GM19043 (cell line): ENCODE data around the gene THRSP.
"Not testable (repeated sequence)": the region's sequence is repeated elsewhere in the genome, so short reads cannot be mapped to it uniquely, and the experiment has no call there.

Experiments
- ATAC-seq: cut with Tn5 transposase; IDR thresholded peaks from one replicate; pipeline ENCODE4 v1.9.1; 2021; ENCODE audit warnings: low read depth; ENCODE audit not compliant: unreplicated experiment

The THRSP gene

DNA sequence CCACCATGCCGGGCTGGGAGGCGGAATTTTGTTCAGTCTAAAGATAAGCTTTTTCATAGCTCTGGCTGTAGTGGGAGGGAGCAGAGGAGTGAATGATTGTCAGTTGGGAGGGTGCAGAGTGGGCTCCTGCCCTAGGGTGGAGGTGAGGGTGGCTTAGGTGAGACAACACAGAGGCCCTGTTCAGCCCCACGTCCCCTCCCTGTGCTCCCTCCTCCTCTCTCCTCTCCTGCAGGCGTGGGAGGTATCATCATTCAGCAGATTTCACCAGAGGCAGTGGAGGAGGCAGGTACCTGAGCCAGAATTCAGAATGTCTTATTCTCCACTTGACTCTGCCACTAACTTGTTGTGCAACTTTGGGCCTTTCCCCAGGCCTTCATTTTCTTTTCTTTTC is 1.7 kb upstream of the THRSP start:
- no peak for ATAC-seq

DNA sequence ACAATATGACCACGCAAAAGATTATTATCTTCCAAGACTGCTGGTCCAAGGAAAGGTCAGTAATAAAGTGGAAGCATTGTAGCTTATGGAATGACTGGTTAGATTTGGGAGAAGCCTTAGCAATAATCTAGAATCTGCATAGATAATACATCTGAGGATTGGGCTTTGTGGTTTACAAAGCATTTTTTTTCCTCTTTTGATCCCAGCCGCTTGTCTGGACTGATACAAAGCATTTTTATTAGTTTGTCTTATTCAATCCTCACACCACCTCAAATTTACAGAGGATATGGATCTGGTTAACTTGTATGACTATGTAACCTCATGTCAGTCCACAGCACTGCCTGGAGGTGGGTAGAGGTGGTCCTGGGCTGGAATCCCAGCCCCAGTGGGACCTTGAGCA is 990 bp upstream of the THRSP start:
- ATAC-seq = no peak

DNA sequence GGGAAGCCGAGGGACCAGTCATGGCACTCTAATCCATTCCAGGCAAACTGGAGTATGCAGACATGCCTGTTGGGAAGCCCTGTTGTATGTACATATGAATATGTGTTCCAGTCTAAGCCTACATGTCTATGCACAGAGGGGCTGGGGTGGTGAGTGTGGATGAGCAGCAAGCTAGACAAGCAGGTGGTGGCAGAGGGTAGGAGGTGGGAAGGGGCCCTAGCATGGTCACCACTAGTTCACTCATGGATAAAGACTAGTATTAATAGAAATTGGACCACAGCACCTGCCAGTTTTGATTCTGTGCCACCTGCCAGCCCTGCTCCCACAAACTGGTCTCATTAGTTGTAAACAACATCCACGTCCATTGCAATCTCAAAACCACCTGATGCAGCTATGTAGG is 1.5 kb downstream of the THRSP start:
- ATAC-seq = no peak

DNA sequence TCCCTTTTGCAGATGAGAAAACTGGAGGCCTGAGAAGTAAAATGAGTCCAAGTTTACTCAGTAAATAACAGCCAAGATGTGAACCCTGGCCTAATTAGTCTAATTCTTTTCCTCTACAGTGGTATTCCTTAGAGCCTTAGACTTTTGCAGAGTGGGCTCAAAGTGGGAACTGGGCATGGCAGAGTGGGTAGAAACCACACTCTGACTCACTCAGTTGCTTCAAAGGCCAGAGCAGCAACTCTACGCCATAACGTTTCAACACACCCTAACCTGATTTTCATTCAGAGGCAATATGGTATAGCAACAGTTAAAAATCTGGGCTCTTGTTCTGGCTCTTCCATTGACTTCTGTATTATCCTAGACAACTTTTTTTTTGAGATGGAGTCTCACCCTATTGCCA is 2.8 kb downstream of the THRSP start:
- ATAC-seq = no peak

DNA sequence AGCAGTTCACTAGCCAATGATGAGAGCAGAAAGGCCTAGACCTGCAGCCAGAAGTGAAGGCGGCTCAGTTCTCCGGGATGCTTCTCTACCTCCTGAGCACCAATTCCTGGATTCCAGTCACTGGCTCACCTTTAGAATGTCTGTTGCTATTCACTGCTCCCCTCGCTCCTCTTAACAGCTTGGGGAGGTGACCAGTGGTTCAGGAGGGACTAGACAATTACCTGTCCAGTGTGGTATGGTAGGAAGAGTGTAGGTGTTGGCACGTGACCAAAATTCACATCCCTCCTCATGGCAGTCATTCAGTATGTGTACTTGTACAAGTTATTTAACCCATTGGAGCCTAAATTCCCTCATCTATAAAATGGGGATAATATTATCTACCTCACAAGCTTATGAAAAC is 4.0 kb downstream of the THRSP start:
- ATAC-seq = no peak

DNA sequence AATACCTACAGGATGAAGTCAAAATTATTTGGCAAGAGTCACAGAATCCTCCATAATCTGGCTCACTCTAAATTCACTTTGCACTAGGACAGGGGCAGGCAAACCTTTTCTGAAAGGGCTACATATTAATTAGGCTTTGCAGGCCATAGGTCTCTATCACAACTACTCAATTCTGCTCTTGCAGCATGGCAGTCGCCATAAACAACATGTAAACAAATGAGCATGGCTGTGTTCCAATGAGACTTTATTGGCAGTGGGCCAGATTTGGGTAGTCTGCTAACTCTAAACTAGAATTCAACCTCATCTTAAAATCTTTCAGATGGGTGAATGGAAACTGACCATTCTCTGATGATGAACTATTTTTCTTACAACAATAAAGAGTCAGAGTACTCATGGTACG is 5.8 kb downstream of the THRSP start:
- ATAC-seq = no peak

DNA sequence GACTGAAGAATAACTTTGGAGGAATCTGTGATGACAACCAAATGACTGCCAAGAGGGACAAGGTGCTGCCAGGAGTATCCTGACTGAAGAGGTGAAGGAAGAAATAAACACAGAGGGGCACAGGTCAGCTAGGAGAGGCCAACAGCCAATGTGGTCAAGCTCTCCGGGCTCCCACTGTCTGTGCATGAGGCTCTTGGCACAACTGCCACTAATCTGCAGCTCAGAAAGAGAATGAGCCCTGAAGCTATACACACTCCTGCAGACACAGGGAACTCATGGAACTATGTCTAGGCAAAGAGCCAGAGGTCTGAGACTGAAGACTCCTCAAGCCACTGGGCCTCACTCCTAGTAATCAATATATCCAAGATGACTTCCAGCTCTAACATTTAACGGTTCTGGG is 7.0 kb downstream of the THRSP start:
- no peak for ATAC-seq

DNA sequence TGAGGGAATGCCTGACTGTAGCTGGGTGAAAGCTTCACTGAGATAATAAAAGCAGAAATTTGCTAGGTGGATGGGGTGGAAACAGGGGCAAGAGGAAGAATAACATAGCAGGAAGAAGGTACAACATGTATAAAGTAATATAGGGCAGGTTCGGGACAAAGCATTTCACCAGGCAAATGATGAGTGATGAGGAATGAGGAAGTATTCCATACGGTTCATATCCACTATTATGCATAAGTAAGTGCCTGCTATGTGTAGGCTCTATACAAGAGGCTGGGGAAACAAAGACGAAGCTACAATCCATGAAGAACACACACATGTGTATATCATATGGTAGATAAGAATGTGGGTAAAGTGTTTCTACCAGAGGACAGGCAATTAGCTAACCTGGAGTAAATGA is 8.1 kb downstream of the THRSP start:
- ATAC-seq = no peak

DNA sequence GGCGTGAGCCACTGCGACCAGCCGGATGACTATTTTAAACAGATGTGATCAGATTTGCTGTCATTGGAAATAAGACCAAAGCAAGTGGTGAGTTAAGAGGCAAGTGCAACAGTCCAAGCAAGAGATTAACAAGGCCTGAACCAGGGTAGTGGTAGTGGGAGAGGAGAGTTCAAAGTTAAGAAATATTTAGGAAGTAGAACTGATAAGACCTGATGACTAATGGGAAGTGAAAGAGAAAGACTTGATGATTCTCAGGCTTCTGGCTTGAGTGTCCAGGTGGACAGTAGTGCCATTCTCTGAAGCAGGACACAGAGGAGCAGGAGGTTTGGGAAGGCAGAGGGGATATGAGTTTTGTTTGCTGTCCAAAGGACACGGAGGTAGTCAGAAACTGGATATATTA is 8.8 kb downstream of the THRSP start:
- no peak for ATAC-seq

DNA sequence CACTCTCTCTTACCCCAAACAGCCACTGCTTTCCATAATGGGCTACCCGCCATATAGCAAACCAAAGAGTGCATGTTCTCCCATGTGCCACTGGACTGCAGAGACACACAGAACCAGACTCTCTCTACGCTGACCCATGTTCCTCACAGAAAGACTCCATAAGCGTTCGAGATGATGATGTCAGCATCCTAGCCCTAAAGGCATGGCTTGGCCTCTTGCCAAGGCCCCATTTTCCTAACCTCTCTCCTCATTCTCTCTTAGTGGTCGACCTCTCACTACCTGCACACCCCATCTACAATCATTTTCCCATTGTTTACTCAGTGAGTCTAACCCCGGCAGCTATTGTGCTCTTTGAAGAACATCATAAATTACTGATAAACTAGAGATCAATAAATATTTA is 11.1 kb downstream of the THRSP start:
- ATAC-seq = no peak

DNA sequence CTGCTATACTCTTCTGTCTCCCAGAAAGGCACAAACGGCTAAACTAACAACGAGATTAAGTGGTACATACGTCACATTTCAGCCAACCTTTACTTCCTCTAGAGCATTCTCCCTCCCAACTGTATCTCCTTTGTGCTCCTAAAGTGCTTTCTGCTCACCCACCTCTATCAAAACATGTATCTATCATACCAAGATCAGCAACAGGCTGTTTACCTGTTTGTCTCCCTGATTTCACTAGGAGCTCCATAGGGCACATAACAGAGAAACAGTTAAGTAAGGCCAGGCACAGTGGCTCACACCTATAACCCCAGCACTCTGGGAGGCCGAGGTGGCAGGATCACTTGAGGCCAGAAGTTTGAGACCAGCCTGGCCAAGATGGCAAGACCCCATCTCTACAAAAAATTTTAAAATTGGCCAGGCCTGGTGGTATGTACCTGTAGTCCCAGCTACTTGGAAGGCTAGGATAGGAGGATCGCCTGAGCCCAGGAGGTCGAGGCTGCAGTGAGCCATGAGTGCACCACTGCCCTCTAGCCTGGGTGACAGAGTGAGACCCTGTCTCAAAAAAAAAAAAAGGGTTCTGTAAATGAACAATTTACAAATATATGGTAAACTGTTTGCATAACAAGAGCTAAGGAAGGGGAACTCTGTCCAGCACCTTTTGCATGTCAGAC is 13.2 kb downstream of the THRSP start:
- no peak for ATAC-seq

DNA sequence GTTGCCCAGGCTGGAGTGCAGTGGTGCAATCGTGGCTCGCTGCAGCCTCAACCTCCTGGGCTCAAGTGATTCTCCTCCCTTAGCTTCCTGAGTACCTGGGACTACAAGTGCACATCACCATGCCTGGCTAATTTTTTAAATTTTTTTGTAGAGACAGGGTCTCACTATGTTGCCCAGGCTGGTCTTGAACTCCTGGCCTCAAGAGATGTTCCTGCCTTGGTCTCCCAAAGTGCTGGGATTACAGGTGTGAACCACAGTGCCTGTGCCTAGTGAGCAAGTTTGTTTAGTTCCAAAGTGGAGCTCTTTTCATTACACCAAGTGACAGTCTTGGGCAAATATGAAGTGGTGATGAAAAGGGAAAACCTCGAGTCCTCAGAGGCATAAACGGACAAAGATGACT is 13.9 kb downstream of the THRSP start:
- not testable (repeated sequence) for ATAC-seq

DNA sequence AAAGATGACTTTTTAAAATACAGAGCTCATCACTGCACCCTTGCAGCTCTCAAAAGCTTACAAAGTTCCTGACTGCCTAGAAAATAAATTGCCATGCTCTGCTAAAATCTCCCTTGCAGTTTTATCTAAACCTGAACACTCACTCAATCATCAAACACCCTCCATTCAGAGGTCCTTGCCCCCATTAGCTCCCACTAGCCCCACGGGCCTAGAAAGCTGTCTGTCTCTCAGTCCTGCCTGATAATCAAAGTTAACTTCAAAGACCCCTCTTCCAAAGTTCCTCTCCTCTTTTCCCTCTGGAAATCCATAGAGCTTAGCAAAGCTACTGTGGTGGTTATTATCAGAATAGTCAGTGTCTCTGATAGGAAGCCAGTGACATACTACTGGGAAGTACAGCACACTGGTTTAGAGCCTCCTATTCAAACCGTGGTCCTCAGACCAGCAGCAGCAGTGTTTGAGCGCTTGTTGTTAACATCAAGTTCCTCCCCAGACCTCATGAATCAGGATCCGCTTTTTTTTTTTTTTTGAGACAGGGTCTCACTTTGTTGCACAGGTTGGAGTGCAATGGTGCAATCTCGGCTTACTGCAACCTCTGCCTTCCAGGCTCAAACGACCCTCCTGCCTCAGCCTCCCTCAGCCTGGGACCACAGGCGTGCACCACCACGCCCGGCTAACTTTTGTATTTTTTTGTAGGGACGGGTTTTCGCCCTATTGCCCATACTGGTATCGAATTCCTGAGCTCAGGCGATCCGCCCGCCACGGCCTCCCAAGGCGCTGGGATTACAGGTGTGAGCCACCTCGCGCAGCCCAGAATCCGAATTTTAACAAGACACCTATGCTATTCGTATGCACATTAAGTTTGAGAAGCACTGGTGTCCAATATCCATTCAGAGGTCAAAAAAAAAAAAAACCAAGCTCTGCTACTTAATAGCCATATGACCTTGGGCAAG is 14.8 kb downstream of the THRSP start:
- no peak for ATAC-seq

DNA sequence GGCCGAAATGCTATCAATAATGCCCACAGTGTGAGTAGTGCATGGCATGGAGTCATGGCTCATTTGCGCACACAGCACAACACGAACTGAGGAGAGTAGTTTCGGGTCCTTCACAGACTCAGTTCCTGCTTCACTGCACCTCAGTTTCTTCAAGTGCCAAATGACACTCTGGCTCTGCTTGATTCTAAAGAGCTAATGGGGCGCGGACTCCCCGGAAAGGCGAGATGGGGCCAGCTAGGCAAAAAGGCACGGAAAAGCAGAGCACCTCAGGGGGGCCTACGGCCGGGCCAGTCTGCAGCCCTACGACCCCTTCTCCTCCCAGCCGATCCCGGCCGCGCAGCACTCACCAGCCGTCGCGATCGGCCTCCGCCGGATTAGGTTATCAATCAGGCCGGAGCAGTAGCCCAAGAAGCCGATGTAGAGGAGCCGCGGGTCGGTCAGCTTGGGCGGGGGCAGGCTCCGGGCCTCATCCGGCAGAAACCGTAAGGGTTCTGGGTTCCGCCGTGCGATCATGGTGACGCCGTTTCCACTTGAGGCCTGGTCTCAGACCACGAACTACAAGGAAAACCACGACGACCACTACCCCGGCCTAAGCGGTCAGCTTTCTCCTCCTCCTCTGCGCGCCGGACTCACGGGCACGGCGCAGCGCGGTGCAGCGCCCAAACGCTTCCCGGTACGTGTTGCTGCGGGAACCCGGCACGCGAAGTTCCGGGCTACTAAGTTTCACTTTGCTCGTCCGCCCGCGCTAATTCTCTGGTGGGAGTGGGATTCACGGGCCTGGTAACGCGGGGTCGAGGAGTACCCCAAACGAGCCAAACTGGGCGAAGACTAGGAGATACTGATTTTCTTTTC is 15.8 kb downstream of the THRSP start, which contains the start of gene NDUFC2:
TSS of gene NDUFC2 (minus strand) at position 631 of the 852 bp plus-strand sequence. CDS start at position 513, 118 bp downstream.
- ATAC-seq = peak; percentile 62

DNA sequence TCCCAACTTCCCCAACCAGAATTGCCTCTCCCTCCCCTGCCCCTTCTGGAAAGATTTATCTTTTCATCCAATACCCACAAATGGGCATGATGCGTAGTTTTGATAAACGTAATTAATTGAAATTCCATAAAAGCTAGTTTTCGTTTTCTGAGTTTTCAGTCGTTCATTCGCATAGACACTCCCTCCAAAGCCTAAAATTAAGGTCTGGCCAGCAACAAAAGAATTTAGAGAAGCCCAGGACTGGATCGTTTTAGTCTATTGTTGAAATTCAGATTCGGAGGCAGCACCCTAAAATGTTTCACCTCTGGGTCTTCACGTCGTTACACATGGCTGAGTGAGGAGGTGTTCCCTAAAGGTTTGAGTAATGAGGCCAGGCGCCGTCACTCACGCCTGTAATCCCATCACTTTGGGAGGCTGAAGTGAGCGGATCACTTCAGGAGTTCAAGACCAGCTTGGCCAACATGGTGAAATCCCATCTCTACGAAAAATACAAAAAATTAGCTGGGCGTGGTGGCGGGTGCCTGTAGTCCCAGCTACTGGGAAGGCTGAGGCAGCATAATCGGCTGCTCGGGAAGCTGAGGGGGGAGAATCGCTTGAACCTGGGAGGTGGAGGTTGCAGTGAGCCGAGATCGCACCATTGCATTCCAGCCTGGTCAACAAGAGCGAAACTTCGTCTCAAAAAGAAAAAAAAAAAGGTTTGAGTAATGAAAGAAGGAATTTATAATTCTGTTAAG is 16.6 kb downstream of the THRSP start:
- no peak for ATAC-seq

DNA sequence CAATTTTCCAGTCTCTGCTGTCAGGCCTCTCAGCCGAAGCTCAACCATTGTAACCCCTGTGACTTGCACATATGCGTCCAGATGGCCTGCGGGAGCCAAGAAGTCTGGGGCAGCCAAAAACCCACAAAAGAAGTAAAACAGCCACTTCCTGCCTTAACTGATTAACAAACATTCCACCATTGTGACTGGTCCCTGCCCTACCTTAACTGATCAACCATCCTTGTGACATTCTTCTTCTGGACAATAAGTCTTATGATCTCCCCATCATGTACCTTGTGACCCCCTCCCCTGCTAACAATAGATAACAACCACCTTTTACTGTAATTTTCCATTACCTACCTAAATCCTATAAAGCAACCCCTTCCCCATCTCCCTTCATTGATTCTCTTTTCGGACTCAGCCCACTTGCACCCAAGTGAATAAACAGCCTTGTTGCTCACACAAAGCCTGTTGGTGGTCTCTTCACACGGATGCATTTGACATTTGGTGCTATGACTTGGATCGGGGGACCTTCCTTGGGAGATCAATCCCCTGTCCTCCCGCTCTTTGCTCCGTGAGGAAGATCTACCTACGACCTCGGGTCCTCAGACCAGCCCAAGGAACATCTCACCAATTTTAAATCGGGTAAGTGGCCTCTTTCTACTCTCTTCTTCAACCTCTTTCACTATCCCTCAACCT is 17.3 kb downstream of the THRSP start:
- ATAC-seq = no peak

DNA sequence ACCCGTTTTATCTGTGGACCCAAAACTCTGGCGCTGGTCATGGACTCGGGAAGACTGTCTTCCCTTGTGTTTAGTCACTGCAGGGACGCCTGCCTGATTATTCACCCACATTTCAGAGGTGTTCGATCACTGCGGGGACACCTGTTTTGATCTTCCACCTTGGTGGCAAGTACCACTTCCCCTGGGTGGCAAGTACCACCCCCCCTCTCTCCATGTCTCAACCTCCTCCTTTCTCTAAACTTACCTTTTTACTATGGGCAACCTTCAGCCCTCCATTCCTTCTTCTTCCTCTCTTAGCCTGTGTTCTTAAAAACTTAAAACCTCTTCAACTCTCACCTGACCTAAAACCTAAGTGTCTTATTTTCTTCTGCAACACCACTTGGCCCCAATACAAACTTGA is 17.9 kb downstream of the THRSP start:
- ATAC-seq = no peak

DNA sequence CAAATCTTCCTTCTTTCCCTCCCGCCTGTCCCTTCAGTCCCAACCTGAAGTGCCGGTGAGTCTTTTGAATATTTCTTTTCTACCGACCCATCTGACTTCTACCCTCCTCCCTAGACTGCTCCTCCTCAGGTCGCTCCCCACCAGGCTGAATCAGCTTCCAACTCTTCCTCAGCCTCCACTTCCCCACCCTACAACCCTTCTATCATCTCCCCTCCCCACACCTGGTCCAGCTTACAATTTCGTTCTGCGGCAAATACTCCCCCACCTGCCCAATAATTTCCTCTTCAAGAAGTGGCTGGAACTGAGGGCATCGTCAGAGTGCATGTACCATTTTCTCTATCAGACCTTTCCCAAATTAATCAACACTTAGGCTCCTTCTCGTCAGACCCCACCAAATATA is 18.5 kb downstream of the THRSP start:
- ATAC-seq = no peak

DNA sequence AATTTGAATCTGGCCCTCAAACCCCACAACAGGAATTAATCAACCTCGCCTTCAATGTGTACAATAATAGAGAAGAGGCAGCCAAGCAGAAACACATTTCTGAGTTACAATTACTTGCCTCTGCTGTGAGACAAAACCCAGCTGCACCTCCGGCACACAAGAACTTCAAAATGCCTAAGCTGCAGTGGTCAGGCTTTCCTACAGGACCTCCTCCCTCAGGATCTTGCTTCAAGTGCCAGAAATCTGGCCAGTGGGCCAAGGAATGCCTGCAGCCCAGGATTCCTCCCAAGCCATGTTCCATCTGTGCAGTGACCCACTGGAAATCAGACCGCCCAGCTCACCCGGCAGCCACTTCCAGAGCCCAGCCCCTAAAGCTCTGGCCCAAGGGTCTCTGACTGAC is 19.4 kb downstream of the THRSP start:
- no peak for ATAC-seq

DNA sequence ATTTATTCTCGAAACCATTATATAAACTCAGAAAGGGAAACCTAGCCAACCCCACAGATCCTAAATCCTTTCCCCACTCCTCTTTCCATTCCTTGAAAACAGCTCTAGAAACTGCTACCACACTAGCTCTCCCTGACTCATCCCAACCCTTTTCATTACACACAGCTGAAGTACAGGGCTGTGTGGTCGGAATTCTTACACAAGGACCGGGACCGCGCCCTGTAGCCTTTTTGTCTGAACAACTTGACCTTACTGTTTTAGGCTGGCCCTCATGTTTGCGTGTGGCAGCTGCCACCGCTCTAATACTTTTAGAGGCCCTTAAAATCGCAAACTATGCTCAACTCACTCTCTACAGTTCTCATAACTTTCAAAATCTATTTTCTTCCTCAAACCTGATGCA is 20.8 kb downstream of the THRSP start:
- ATAC-seq = not testable (repeated sequence)
